Brain microvascular endothelial cell (primary cell): ENCODE measurements around the gene PRPF19.

Source experiments
- DNase-seq: peaks from one replicate; pipeline ENCODE4 v3.0.0-alpha.2; 2020
- H3K27ac ChIP-seq: fragments of 250-450 bp; sonication (Bioruptor Pico); 2 replicates; pipeline ENCODE4 v1.5.1; 2020; ENCODE audit warnings: mild to moderate bottlenecking, moderate library complexity
- H3K27me3 ChIP-seq: fragments of 250-450 bp; sonication (Bioruptor Pico); replicated peaks from 2 replicates; pipeline ENCODE4 v1.5.1; 2020; ENCODE audit warnings: mild to moderate bottlenecking
- H3K36me3 ChIP-seq: fragments of 250-450 bp; sonication (Bioruptor Pico); replicated peaks from 2 replicates; pipeline ENCODE4 v1.5.1; 2020; ENCODE audit warnings: mild to moderate bottlenecking
- H3K4me3 ChIP-seq: 2 replicates; pipeline ENCODE4 v1.5.1; 2011; ENCODE audit warnings: low read depth, mild to moderate bottlenecking, control low read depth, low read length, moderate library complexity
- in situ Hi-C: cut with HindIII; loops from 2 replicates; pipeline ENCODE4 v1.10.0; 2017; ENCODE audit warnings: low sequenced_read_pairs, low pct_ligation_motif_present
- TF ChIP-seq, protein P1 (sequence below): IDR thresholded peaks from 2 replicates; pipeline ENCODE4 v1.5.1; 2011; ENCODE audit warnings: low read depth, mild to moderate bottlenecking, moderate library complexity, low read length, control low read depth, inconsistent platforms; ENCODE audit errors: missing control alignments

PRPF19 gene

DNA sequence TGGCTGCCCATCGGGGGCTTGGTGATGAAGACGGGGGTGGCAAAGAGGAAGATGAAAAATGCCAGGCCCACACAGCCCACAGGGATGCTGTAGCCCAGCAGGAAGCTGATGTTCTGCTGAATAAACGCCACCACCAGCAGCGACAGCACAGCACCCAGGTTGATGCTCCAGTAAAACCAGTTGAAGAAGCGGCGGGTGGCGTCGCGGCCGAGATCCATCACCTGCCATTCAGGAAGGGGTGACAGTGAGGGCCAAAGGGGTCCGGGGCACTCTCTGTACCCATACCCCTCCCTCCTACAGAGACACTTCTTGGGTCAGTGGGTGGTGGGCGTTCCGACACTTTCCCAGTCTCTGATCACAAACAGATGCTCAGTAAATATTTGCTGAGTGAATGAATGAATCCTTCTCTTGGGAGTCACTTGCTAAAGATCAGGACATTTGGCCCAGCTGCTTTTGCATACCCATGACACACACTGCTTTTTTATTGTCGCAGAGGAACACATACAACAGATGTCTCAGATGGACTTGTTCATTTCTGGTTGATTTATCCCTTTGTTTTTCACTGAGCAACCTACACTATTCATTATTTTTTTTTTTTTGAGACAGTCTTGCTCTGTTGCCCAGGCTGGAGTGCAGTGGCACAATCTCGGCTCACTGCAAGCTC is 40.3 kb upstream of the PRPF19 start:
- TF ChIP-seq, protein P1, sequence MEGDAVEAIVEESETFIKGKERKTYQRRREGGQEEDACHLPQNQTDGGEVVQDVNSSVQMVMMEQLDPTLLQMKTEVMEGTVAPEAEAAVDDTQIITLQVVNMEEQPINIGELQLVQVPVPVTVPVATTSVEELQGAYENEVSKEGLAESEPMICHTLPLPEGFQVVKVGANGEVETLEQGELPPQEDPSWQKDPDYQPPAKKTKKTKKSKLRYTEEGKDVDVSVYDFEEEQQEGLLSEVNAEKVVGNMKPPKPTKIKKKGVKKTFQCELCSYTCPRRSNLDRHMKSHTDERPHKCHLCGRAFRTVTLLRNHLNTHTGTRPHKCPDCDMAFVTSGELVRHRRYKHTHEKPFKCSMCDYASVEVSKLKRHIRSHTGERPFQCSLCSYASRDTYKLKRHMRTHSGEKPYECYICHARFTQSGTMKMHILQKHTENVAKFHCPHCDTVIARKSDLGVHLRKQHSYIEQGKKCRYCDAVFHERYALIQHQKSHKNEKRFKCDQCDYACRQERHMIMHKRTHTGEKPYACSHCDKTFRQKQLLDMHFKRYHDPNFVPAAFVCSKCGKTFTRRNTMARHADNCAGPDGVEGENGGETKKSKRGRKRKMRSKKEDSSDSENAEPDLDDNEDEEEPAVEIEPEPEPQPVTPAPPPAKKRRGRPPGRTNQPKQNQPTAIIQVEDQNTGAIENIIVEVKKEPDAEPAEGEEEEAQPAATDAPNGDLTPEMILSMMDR, result no peak

GRCh38 chr11:60945295-60945667 is 38.9 kb upstream of the PRPF19 start:
- in situ Hi-C loops, result no loop called here
- Histone ChIP-seq H3K4me3 (no peak overlapping the region), H3K27ac (no peak overlapping the region), H3K36me3 (no peaks in the 10 kb centered on the region), H3K27me3 (no peaks in the 10 kb centered on the region)
- TF ChIP-seq, protein P1, result no peak
- DNase-seq, result no peak

More for the DNA sequence above, 40.3 kb upstream of the PRPF19 start:
- H3K36me3 ChIP-seq, result no peaks in the 10 kb centered on the region
- H3K27ac ChIP-seq, result no peak overlapping the region
- in situ Hi-C loops, result no loop called here
- peaks cover 5% of the 10 kb centered on the region for H3K27me3 ChIP-seq
- H3K4me3 ChIP-seq, result no peak overlapping the region
- no peak for DNase-seq

DNA sequence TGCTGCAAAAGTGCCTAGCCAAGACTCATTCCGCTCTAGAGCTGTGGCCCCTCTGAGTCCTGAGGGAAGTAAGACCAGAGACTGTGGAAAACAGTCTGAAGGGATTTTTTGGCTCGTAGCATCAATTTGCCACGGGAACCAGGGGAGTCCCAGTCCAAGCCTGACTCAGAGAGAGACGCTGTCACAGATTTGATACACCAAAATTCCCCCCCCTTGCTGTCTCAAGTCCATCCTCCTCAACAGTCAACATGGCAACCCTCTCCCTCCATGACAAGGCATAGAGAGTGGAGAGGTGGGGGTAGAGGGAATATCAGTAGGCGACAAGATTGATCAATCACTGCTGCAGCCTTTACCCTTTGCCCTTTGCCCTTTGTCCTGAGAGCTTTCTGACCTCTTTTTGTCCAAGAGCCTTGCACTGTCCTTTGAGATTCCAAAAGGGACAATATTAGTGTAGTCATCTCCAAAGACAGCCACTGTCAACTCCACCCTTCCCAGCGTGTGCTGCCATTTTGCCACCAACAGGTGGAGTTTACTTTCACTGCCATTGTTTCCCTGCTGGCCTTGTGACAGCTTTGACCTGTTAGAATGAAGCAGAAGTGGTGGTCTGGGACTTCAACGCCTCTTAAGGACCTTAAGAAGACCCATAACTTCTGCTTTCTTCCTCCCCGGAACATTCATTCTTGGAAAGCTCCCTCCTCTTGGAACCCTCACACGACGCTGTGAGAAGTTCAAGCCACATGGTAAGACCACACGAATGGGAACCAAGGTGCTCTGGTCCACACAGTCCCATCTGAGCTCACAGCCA is 38.3 kb upstream of the PRPF19 start:
- DNase-seq, result no peak
- TF ChIP-seq, protein P1, result peak; percentile 62
- Histone ChIP-seq H3K27ac (no peak overlapping the region), H3K36me3 (no peaks in the 10 kb centered on the region), H3K27me3 (no peaks in the 10 kb centered on the region), H3K4me3 (no peak overlapping the region)
- in situ Hi-C loops, result no loop called here

- H3K4me3 ChIP-seq, result no peak overlapping the region
- TF ChIP-seq, protein P1, result no peak
- H3K36me3 ChIP-seq, result no peaks in the 10 kb centered on the region
- H3K27ac ChIP-seq, result no peak overlapping the region
- H3K27me3 ChIP-seq, result no peaks in the 10 kb centered on the region
- DNase-seq, result no peak
- in situ Hi-C loops, result no loop called here
Observed at GRCh38 chr11:60942970-60943565, 36.7 kb upstream of the PRPF19 start.

- no peak for DNase-seq
- TF ChIP-seq, protein P1, result no peak
- H3K36me3 ChIP-seq, result no peaks in the 10 kb centered on the region
- in situ Hi-C loops, result no loop called here
- no peaks in the 10 kb centered on the region for H3K27me3 ChIP-seq
- H3K27ac ChIP-seq, result no peak overlapping the region
- H3K4me3 ChIP-seq, result no peak overlapping the region
Observed at GRCh38 chr11:60942219-60942618, 35.8 kb upstream of the PRPF19 start.
